D721Med (cell line): ENCODE results near the gene PPM1N.
A peak's percentile ranks its signal among the peaks of the same experiment; 100 is the strongest.

Source experiments
- DNase-seq: peaks from one replicate; pipeline ENCODE4 v3.0.0; 2011; ENCODE audit warnings: low spot score; ENCODE audit not compliant: insufficient read length
- FAIRE-seq: peaks from 2 replicates; lab custom pipeline; 2011; peaks lifted over from hg19 to GRCh38; lab: Jason Lieb, UNC
- CTCF ChIP-seq: IDR thresholded peaks from 2 replicates; pipeline ENCODE4 v1.5.1; 2012; ENCODE audit warnings: mild to moderate bottlenecking, control low read depth; ENCODE audit not compliant: insufficient read depth; ENCODE audit errors: missing control alignments

The PPM1N gene

GRCh38 chr19:45467115-45467455 lies 31.2 kb upstream of the PPM1N start:
- FAIRE-seq (no peak), DNase-seq (no peak)

GRCh38 chr19:45467456-45468158 lies 30.6 kb upstream of the PPM1N start, which contains the start of gene FOSB:
FOSB (plus strand) TSS chr19:45467996; CDS start chr19:45468587, 591 bp downstream.
- no peak for TF ChIP-seq CTCF
- DNase-seq (peak; percentile 91), FAIRE-seq (no peak)

More at GRCh38 chr19:45467115-45467455, 31.2 kb upstream of the PPM1N start:
- TF ChIP-seq CTCF = no peak

GRCh38 chr19:45468159-45468651 lies 30.0 kb upstream of the PPM1N start:
- DNase-seq = no peak
- TF ChIP-seq CTCF = no peak
- no peak for FAIRE-seq

- TF ChIP-seq CTCF = no peak
- DNase-seq (no peak), FAIRE-seq (no peak)
These were observed 29.5 kb upstream of the PPM1N start for GRCh38 chr19:45468803-45469131.

- no peak for FAIRE-seq
- no peak for TF ChIP-seq CTCF
- peak; percentile 86 for DNase-seq
These were observed 28.9 kb upstream of the PPM1N start for GRCh38 chr19:45469132-45469944.

- no peak for FAIRE-seq
- TF ChIP-seq CTCF = no peak
- DNase-seq = no peak
These were observed 28.1 kb upstream of the PPM1N start for GRCh38 chr19:45469945-45470761.
